Heart left ventricle (tissue), 16 donors: Measurements from ENCODE around the gene BICD1. TPM values are rescaled to one million over a fixed set of nuclear protein-coding genes. Genes with fewer than 3 reads are reported as not detected.

Experiments used
- ATAC-seq, 4 donors: fragments of 200-7000 bp; cut with Tn5 transposase; one replicate each; pipeline ENCODE4 v1.9.1; 2020 to 2022; ENCODE audit warnings: moderate library complexity in 4 of 4, mild to moderate bottlenecking in 3 of 4, moderate number of reproducible peaks in 1 of 4
- DNase-seq, 5 donors: peaks; one replicate each; pipeline ENCODE4 v3.0.0-alpha.2; 2020
- H3K27ac ChIP-seq, 12 donors: fragments of 200-600 bp; sonication (generic) in 4 of 12; one replicate each; pipeline versions ENCODE4 v1.5.0 to v1.8.0; 2016 to 2022; ENCODE audit warnings: mild to moderate bottlenecking in 2 of 12
- H3K27me3 ChIP-seq, 9 donors: fragments of 200-600 bp; sonication (generic) in 2 of 9; one replicate each; pipeline versions ENCODE4 v1.5.1 to v1.8.0; 2016 to 2022; ENCODE audit warnings: mild to moderate bottlenecking in 3 of 9
- H3K36me3 ChIP-seq, 9 donors: fragments of 200-600 bp; sonication (generic) in 2 of 9; one replicate each; pipeline versions ENCODE4 v1.5.0 to v1.8.0; 2018 to 2022; ENCODE audit warnings: mild to moderate bottlenecking in 2 of 9
- H3K4me1 ChIP-seq, 12 donors: fragments of 200-600 bp; sonication (generic) in 4 of 12; one replicate each; pipeline versions ENCODE4 v1.5.0 to v1.8.0; 2016 to 2022; ENCODE audit warnings: mild to moderate bottlenecking in 3 of 12
- H3K4me3 ChIP-seq, 12 donors: fragments of 200-600 bp; sonication (generic) in 4 of 12; one replicate each; pipeline versions ENCODE4 v1.5.0 to v1.8.0; 2017 to 2022; ENCODE audit warnings: mild to moderate bottlenecking in 9 of 12, moderate library complexity in 4 of 12
- H3K9me3 ChIP-seq, 12 donors: fragments of 200-600 bp; sonication (generic) in 4 of 12; one replicate each; pipeline versions ENCODE4 v1.5.0 to v1.8.0; 2016 to 2022; ENCODE audit warnings: mild to moderate bottlenecking in 1 of 12
- CTCF ChIP-seq, 12 donors: fragments of 200-600 bp; sonication (generic) in 4 of 12; IDR thresholded peaks; one replicate each; pipeline versions ENCODE4 v1.5.0 to v1.8.0; 2018 to 2022; ENCODE audit warnings: antibody characterized with exemption in 12 of 12, mild to moderate bottlenecking in 5 of 12
- POLR2A ChIP-seq, 2 donors: fragments of 450-650 bp; IDR thresholded peaks; one replicate each; pipeline ENCODE4 v1.6.1; 2017; ENCODE audit warnings: antibody characterized with exemption in 2 of 2, mild to moderate bottlenecking in 2 of 2, moderate library complexity in 2 of 2
- WGBS, 4 donors: extraction: QIAGEN DNeasy Blood & Tissue Kit in 2 of 4; methylation state at CpG; one replicate each; pipeline versions ENCODE4 v1.1.5 to v1.1.7; 2013 to 2018; 5-methylcytosine and 5-hydroxymethylcytosine counted together
- intact Hi-C, 10 donors: fragments of 100-400 bp; cut with DNase I; formaldehyde crosslinking; loops; one replicate each; pipeline versions ENCODE4 v1.11.1 to v1.14.2; 2022
- polyA plus RNA-seq, 2 donors: library from polyadenylated mRNA; stranded (reverse); fragments of 200-250 nt; gene quantifications; one replicate each; pipeline ENCODE4 v1.2.3, GENCODE V29; 2013
- total RNA-seq, 9 donors: library from RNA; depleted of rRNA in 2 of 9; stranded (reverse); fragments of >200 nt in 2 of 9; fragmentation: NEBNext Ultra II Directional in 3 of 9; extraction: Animal tissue kit (Norgen Biotek cat#: 25700) in 3 of 9; gene quantifications; one replicate each; pipeline versions ENCODE4 v1.1.0 to v1.2.4, GENCODE V29; 2016 to 2023
- donor health status: ischemic (EF 13 %, LVEDD 7.1; RV severe dilation, severe dysfunction).
- donor health status: healthy with polysubstance abuse.
- donor health status: DM: no; HTN: yes; CAD: no.
- donor health status: DM: no; HTN: no; CAD: no.
- donor health status: ischemic (EF 25% LVEDD 6.9; RV normal size, moderate dysfunction).
- donor health status: ischemic (EF 25% LVEDD 5.7; RV mildly dilated, moderate dysfunction).
- donor health status: healthy.
- donor health status: DM: yes; HTN: yes; CAD: no.
- donor health status: ischemic (EF 35%, LVEDD 5.7; RV mildly dilated, moderate dysfunction).
- donor health status: nonischemic (EF 11% LVEDD 7.7; RV severe dilation, severe dysfunction).
- donor health status: DM: yes; HTN: yes; CAD: no.
- donor health status: PGD.
- donor health status: ischemic (EF 29% LVEDD 5.4; RV normal size, mild dysfunction).
- donor health status: nonischemic (EF 23%, LVEDD 6.1; RV moderate dilation, normal function).

BICD1 gene
- total and polyA plus RNA-seq, 11 donors, result 2.1 to 16.3 (median 7.0) TPM

- Histone ChIP-seq H3K27ac (peak overlapping the region in 1 of 12 donors; percentile 83), H3K36me3 (peaks cover 0 to 2% (median 0%) of the 10 kb centered on the region in 9 donors), H3K27me3 (no peaks in the 10 kb centered on the region), H3K9me3 (no peaks in the 10 kb centered on the region), H3K4me1 (peaks cover 0 to 50% (median 27%) of the 10 kb centered on the region in 12 donors), H3K4me3 (peak overlapping the region in 6 of 12 donors; percentile 70 to 98 (median 89))
- DNase-seq, result no peak
- ATAC-seq, result no peak
- intact Hi-C loops, result loop anchor here in 3 of 10 donors (5.0 kb wide), 4 partner anchors 46 to 564 kb away; partner anchors contain the start of genes ETFBKMT (in 1 of the 3) and RESF1 (in 1 of the 3)
- TF ChIP-seq CTCF (IDR thresholded peaks at IDR 0.05), result no peak
- TF ChIP-seq POLR2A (IDR thresholded peaks at IDR 0.05), result no peak
Measured at GRCh38 chr12:32108787-32109186, 2.1 kb downstream of the BICD1 start.

GRCh38 chr12:32110417-32110816 is 3.8 kb downstream of the BICD1 start:
- ATAC-seq, result no peak

GRCh38 chr12:32110942-32111341 is 4.3 kb downstream of the BICD1 start:
- Histone ChIP-seq H3K27me3 (no peaks in the 10 kb centered on the region), H3K4me3 (no peak overlapping the region), H3K4me1 (peaks cover 0 to 45% (median 28%) of the 10 kb centered on the region in 12 donors), H3K27ac (no peak overlapping the region), H3K9me3 (no peaks in the 10 kb centered on the region), H3K36me3 (peaks cover 0 to 2% (median 0%) of the 10 kb centered on the region in 9 donors)
- 42 to 64% (median 43%) methylated on average over 2 of the region's 2 CpGs for WGBS, 4 donors
- no peak for TF ChIP-seq CTCF (IDR thresholded peaks at IDR 0.05)
- DNase-seq (no peak), ATAC-seq (no peak)
- intact Hi-C loops, result no loop called here

More at GRCh38 chr12:32110417-32110816, 3.8 kb downstream of the BICD1 start:
- no peaks in the 10 kb centered on the region for H3K27me3 ChIP-seq
- DNase-seq, result no peak
- intact Hi-C loops, result no loop called here
- H3K4me3 ChIP-seq, result no peak overlapping the region
- H3K36me3 ChIP-seq, result peaks cover 0 to 2% (median 0%) of the 10 kb centered on the region in 9 donors
- H3K9me3 ChIP-seq, result no peaks in the 10 kb centered on the region
- TF ChIP-seq CTCF (IDR thresholded peaks at IDR 0.05), result no peak
- TF ChIP-seq POLR2A (IDR thresholded peaks at IDR 0.05), result no peak
- H3K4me1 ChIP-seq, result peaks cover 0 to 42% (median 24%) of the 10 kb centered on the region in 12 donors
- WGBS, 4 donors, result 67 to 82% (median 80%) methylated on average over 3 of the region's 3 CpGs
- H3K27ac ChIP-seq, result no peak overlapping the region

GRCh38 chr12:32115404-32116104 is 8.9 kb downstream of the BICD1 start:
- H3K4me3 ChIP-seq, result no peak overlapping the region
- peak overlapping the region in 4 of 12 donors; percentile 28 to 61 (median 32) for H3K27ac ChIP-seq
- no peaks in the 10 kb centered on the region for H3K27me3 ChIP-seq
- intact Hi-C loops, result no loop called here
- no peaks in the 10 kb centered on the region for H3K9me3 ChIP-seq
- 28 to 35% (median 30%) methylated on average over 6 of the region's 6 CpGs for WGBS, 4 donors
- peaks cover 0 to 25% (median 14%) of the 10 kb centered on the region in 12 donors for H3K4me1 ChIP-seq
- DNase-seq (peak in 4 of 5 donors; percentile 81 to 90 (median 87)), ATAC-seq (peak; percentile 85 to 98 (median 96))
- H3K36me3 ChIP-seq, result peaks cover 0 to 2% (median 0%) of the 10 kb centered on the region in 9 donors
- TF ChIP-seq POLR2A (IDR thresholded peaks at IDR 0.05), result no peak
- TF ChIP-seq CTCF (IDR thresholded peaks at IDR 0.05), result no peak
